C4-2B (cell line): ENCODE data around the gene SLC16A5.

Source experiments
- H3K27ac ChIP-seq: fragments of 450-650 bp; 2 replicates; pipeline ENCODE4 v1.5.1; 2017
- CTCF ChIP-seq: fragments of 450-650 bp; conservative IDR thresholded peaks from 2 replicates; pipeline ENCODE4 v1.5.1; 2017; ENCODE audit warnings: mild to moderate bottlenecking
- ZFX ChIP-seq: fragments of 450-650 bp; IDR thresholded peaks from 2 replicates; pipeline ENCODE4 v1.6.1; 2017

Gene SLC16A5

GRCh38 chr17:75103601-75104554 is 16.1 kb downstream of the SLC16A5 start:
- TF ChIP-seq CTCF, result no peak
- no peak for TF ChIP-seq ZFX
- H3K27ac ChIP-seq, result no peak overlapping the region; the same call in 1 of the 2 replicates

- H3K27ac ChIP-seq, result peak overlapping the region; percentile 68
- TF ChIP-seq CTCF (peak; percentile 92), ZFX (no peak)
Observed at GRCh38 chr17:75105126-75106080, 17.6 kb downstream of the SLC16A5 start.

- H3K27ac ChIP-seq, result no peak overlapping the region
- no peak for TF ChIP-seq ZFX
- no peak for TF ChIP-seq CTCF
Observed at GRCh38 chr17:75108193-75108592, 20.4 kb downstream of the SLC16A5 start.

GRCh38 chr17:75109046-75109406 is 21.3 kb downstream of the SLC16A5 start:
- peak overlapping the region; percentile 82 for H3K27ac ChIP-seq
- TF ChIP-seq CTCF (no peak), ZFX (no peak)

GRCh38 chr17:75109407-75110233 is 21.9 kb downstream of the SLC16A5 start, which contains the start of gene ARMC7:
ARMC7 (plus strand) TSS chr17:75109969; CDS start chr17:75110289, 320 bp downstream.
- peak within 1 kb of the TSS; percentile 82 for H3K27ac ChIP-seq
- TF ChIP-seq ZFX (no peak), CTCF (no peak)

GRCh38 chr17:75110234-75110937 is 22.6 kb downstream of the SLC16A5 start:
- TF ChIP-seq ZFX, result no peak
- no peak for TF ChIP-seq CTCF
- H3K27ac ChIP-seq, result peak overlapping the region; percentile 82
